Measurements from ENCODE around the gene PGC.
A peak's percentile ranks its signal among the peaks of the same experiment; 100 is the strongest.

The PGC gene

DNA sequence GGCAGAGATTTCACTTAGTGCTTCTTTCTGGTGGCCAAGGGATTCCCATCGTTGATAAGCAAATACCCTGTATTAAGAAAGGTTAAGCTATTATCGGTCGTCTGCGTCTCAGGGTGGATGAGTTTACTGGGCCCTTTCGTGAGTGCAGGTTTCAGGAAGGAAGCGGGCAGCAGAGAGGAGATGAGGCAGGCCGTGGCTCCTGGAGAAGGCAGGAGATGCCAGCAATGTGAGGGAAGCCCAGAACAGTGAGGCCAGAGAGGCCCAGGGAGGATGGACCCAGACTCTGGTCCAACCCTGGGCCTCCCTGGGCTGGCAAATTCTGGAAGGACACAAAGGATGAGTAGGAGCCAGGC lies 23.0 kb downstream of the PGC start:
- Histone ChIP-seq H3K27me3 (ENCODE audit: low read depth, low read length) (no peaks in the 10 kb centered on the region), H3K79me2 (ENCODE audit: low read length) (peaks cover 100% of the 10 kb centered on the region), H3K4me1 (ENCODE audit: low read length) (peaks cover 74% of the 10 kb centered on the region), H3K4me2 (ENCODE audit: low read length) (peak overlapping the region; percentile 98), H3K36me3 (replicated peaks; ENCODE audit: low read depth, low read length) (peaks cover 25% of the 10 kb centered on the region), H4K20me1 (ENCODE audit: insufficient read depth, low read length) (peaks cover 94% of the 10 kb centered on the region), H3K9me3 (ENCODE audit: insufficient read depth, low read length) (no peaks in the 10 kb centered on the region), H3K9ac (ENCODE audit: low read length) (peak overlapping the region; percentile 84), H3K4me3 (ENCODE audit: low read length) (peak overlapping the region; percentile 76), H2AFZ (ENCODE audit: low read depth, low read length) (no peak overlapping the region), H3K27ac (ENCODE audit: low read length) (peak overlapping the region; percentile 83)
- TF ChIP-seq, protein P1, sequence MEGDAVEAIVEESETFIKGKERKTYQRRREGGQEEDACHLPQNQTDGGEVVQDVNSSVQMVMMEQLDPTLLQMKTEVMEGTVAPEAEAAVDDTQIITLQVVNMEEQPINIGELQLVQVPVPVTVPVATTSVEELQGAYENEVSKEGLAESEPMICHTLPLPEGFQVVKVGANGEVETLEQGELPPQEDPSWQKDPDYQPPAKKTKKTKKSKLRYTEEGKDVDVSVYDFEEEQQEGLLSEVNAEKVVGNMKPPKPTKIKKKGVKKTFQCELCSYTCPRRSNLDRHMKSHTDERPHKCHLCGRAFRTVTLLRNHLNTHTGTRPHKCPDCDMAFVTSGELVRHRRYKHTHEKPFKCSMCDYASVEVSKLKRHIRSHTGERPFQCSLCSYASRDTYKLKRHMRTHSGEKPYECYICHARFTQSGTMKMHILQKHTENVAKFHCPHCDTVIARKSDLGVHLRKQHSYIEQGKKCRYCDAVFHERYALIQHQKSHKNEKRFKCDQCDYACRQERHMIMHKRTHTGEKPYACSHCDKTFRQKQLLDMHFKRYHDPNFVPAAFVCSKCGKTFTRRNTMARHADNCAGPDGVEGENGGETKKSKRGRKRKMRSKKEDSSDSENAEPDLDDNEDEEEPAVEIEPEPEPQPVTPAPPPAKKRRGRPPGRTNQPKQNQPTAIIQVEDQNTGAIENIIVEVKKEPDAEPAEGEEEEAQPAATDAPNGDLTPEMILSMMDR (IDR thresholded peaks at IDR 0.05; ENCODE audit: low read depth, low read length) = no peak
- no peak for TF ChIP-seq EZH2phosphoT487 (IDR thresholded peaks at IDR 0.05; ENCODE audit: low read depth)

- Histone ChIP-seq H3K4me3 (ENCODE audit: low read length) (peak overlapping the region; percentile 76), H3K36me3 (replicated peaks; ENCODE audit: low read depth, low read length) (peaks cover 23% of the 10 kb centered on the region), H2AFZ (ENCODE audit: low read depth, low read length) (no peak overlapping the region), H3K27ac (ENCODE audit: low read length) (peak overlapping the region; percentile 83), H3K4me2 (ENCODE audit: low read length) (peak overlapping the region; percentile 98), H3K9me3 (ENCODE audit: insufficient read depth, low read length) (no peaks in the 10 kb centered on the region), H3K79me2 (ENCODE audit: low read length) (peaks cover 100% of the 10 kb centered on the region), H3K4me1 (ENCODE audit: low read length) (peaks cover 72% of the 10 kb centered on the region), H4K20me1 (ENCODE audit: insufficient read depth, low read length) (peaks cover 92% of the 10 kb centered on the region), H3K9ac (ENCODE audit: low read length) (peak overlapping the region; percentile 84), H3K27me3 (ENCODE audit: low read depth, low read length) (no peaks in the 10 kb centered on the region)
- TF ChIP-seq, protein P1 (IDR thresholded peaks at IDR 0.05; ENCODE audit: low read depth, low read length) = no peak
- TF ChIP-seq EZH2phosphoT487 (IDR thresholded peaks at IDR 0.05; ENCODE audit: low read depth) = no peak
Observed at GRCh38 chr6:41723530-41724227, 23.5 kb downstream of the PGC start.

DNA sequence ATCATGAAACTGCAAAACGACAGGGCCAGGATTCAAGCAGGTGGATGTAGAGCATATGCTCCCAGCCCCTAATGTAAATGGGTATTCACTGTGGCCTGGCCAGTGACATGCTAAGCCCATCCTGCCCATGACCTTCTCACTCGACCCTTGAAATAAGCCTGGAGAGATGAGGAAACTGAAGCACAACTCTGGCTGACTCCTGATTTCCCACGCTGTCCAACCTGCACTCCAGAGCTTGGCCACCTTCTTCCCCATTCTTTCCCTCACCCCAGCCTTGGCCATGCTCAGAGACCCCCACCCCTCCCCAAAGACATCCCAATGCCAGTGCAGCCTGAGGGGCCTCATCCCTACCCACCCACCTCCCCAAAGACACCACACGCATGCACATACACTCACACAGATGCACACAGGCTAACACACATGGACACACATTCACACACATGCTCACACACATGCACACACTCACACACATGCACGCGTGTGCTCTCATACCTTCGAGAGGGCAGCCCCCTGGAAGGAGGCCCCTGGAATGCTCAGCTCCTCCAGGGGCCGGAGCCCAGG lies 24.1 kb downstream of the PGC start:
- TF ChIP-seq, protein P1 (IDR thresholded peaks at IDR 0.05; ENCODE audit: low read depth, low read length) = no peak
- no peak for TF ChIP-seq EZH2phosphoT487 (IDR thresholded peaks at IDR 0.05; ENCODE audit: low read depth)
- H3K4me3 ChIP-seq (ENCODE audit: low read length) = peak overlapping the region; percentile 76

GRCh38 chr6:41721414-41721813 lies 25.8 kb downstream of the PGC start:
- Histone ChIP-seq H3K9ac (ENCODE audit: low read length) (peak overlapping the region; percentile 14; the same call in 1 of the 2 replicates), H4K20me1 (ENCODE audit: insufficient read depth, low read length) (peaks cover 91% of the 10 kb centered on the region), H3K36me3 (replicated peaks; ENCODE audit: low read depth, low read length) (peaks cover 18% of the 10 kb centered on the region), H3K79me2 (ENCODE audit: low read length) (peaks cover 100% of the 10 kb centered on the region), H3K4me2 (ENCODE audit: low read length) (peak overlapping the region; percentile 54), H3K27me3 (ENCODE audit: low read depth, low read length) (no peaks in the 10 kb centered on the region), H3K4me3 (ENCODE audit: low read length) (0 out of 2 replicates have a peak overlapping the region, but pooled peaks have one; percentile 2), H3K9me3 (ENCODE audit: insufficient read depth, low read length) (no peaks in the 10 kb centered on the region), H3K27ac (ENCODE audit: low read length) (peak overlapping the region; percentile 15), H2AFZ (ENCODE audit: low read depth, low read length) (no peak overlapping the region), H3K4me1 (ENCODE audit: low read length) (peaks cover 94% of the 10 kb centered on the region)
- TF ChIP-seq EZH2phosphoT487 (IDR thresholded peaks at IDR 0.05; ENCODE audit: low read depth) = no peak
- TF ChIP-seq, protein P1 (IDR thresholded peaks at IDR 0.05; ENCODE audit: low read depth, low read length) = no peak

More for the DNA sequence above, 24.1 kb downstream of the PGC start:
- peaks cover 21% of the 10 kb centered on the region for H3K36me3 ChIP-seq (replicated peaks; ENCODE audit: low read depth, low read length)
- peak overlapping the region; percentile 83 for H3K27ac ChIP-seq (ENCODE audit: low read length)
- peaks cover 100% of the 10 kb centered on the region for H3K79me2 ChIP-seq (ENCODE audit: low read length)
- H3K9ac ChIP-seq (ENCODE audit: low read length) = peak overlapping the region; percentile 84
- H3K4me2 ChIP-seq (ENCODE audit: low read length) = peak overlapping the region; percentile 98
- no peak overlapping the region for H2AFZ ChIP-seq (ENCODE audit: low read depth, low read length)
- peaks cover 77% of the 10 kb centered on the region for H3K4me1 ChIP-seq (ENCODE audit: low read length)
- H4K20me1 ChIP-seq (ENCODE audit: insufficient read depth, low read length) = peaks cover 91% of the 10 kb centered on the region
- H3K9me3 ChIP-seq (ENCODE audit: insufficient read depth, low read length) = no peaks in the 10 kb centered on the region
- H3K27me3 ChIP-seq (ENCODE audit: low read depth, low read length) = no peaks in the 10 kb centered on the region
